ENCODE results near the gene NBEAL1.
"Not testable (repeated sequence)": the region's sequence is repeated elsewhere in the genome, so short reads cannot be mapped to it uniquely, and the experiment has no call there.

NBEAL1 gene

DNA sequence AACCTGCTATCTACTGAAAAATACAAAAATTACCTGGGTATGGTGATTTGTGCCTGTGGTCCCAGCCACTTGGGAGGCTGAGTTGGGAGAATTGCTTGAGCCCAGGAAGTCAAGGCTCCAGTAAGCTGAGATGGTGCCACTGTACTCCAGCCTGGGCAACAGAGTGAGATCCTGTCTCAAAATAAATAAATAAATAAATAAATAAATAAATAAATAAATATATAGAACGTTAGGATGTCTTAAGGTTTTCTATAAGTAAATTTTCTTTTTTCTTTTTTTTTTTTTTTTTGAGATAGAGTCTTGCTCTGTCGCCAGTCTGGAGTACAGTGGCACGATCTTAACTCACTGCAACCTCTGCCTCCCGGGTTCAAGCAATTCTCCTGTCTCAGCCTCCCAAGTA is 95.8 kb downstream of the NBEAL1 start:
- DNase-seq (ENCODE audit: low read depth in 2 of 2), result not testable (repeated sequence)

DNA sequence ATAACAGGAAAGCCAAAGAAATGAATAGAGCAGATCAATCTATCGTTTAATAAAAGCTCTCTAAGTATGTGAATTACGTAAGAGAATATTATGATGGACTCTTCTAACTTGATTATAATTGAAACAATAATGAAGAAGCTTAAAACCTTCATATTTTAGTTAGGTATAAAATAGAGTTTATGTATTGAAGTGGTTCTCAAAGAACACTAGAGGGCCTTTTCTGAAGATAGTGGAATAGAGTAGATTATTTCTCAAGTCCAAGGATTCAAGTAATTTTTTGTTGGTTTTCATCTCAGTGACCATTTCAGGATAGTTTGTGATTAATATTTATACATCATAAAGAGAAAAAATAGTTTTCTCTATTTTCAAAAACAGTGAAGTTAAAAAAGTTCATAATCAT is 97.7 kb downstream of the NBEAL1 start:
- no peak for DNase-seq (ENCODE audit: low read depth in 2 of 2)

DNA sequence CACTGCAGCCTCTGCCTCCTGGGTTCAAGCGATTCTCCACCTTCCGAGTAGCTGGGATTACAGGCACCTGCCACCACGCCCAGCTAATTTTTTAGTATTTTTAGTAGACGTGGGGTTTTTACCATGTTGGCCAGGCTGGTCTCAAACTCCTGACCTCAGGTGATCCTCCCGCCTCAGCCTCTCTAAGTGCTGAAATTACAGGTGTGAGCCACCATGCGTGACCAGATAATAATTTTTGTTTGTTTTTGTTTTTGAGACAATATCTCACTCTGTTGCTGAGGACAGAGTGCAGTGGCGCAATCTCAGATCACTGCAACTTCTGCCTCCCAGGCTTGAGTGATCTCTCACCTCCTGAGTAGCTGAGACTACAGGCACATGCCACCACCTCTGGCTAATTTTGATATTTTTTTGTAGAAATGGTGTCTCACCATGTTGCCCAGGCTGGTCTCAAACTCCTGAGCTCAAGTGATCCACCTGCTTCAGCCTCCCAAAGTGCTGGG is 100.6 kb downstream of the NBEAL1 start:
- not testable (repeated sequence) for DNase-seq (ENCODE audit: low read depth in 2 of 2)

DNA sequence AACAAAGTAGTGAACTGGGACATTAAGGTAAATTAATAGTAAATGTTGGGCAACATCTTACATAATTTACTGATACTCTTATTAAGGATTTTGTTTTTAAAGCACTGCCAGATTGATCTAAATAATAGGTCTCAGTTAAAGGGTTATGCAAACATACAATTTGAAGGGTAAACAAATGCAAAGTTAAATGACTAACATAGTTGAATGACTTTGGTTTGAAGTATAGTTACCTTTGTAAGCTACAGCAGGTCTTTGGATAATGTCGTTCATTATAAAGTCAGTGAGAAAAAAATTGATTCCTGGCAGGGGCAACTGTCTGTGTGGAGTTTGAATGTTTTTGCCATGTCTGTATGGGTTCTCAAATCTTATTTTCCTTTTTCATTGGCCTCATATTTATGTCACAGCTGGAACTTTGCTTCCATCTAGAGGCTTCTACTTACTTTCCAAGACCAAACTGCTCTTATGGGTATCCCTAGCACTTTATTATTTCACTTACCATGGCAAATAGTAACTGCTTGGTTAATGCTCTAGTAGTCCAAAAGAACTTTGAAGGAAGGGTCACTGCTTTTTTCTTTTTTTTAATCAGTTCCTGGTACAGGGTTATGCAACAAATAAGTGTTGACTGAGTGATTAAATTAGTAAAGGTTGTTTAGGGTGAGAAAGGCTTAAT is 107.8 kb downstream of the NBEAL1 start:
- DNase-seq (ENCODE audit: low read depth in 2 of 2), result no peak

GRCh38 chr2:203126996-203127395 is 112.3 kb downstream of the NBEAL1 start:
- no peak for DNase-seq (ENCODE audit: low read depth in 2 of 2)

DNA sequence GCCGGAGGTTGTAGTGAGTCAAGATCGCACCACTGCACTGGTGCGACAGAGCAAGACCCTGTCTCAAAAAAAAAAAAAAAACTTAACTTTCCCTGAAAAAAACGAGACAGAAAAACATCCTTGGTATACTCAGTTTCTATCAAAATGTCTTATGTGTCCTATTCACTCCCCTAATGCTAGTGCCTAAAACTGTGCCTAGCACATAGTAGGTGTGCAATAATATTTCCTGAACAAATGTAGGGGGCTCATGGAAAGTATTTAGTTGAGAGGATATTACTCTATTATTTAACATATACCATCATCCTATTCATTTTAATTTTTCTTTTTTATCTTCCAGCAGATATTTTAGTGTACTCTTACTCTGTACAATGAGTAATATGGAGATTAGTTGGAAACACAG is 120.4 kb downstream of the NBEAL1 start:
- no peak for DNase-seq (ENCODE audit: low read depth in 2 of 2)

GRCh38 chr2:203143391-203143790 is 128.7 kb downstream of the NBEAL1 start:
- DNase-seq (ENCODE audit: low read depth in 2 of 2), result no peak

- DNase-seq (ENCODE audit: low read depth in 2 of 2), result no peak
Observed at GRCh38 chr2:203149194-203149593, 134.5 kb downstream of the NBEAL1 start.

DNA sequence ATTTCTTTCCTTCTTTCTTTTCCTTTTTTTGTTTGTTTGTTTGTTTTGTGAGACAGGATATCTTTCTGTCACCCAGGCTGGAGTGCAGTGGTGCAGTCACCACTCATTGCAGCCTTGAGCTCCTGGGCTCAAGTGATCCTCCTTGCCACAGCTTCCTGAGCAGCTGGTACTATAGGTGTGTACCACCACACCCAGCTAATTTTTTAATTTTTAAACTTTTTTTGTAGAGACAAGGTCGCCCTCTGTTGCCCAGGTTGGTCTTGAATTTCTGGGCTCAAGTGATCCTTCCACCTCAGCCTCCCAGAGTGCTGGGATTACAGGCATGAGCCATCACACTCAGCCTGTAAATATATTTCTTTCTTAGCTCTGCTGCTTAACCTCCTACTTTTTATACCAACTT is 140.7 kb downstream of the NBEAL1 start:
- DNase-seq (ENCODE audit: low read depth in 2 of 2), result no peak

GRCh38 chr2:203162722-203163121 is 148.0 kb downstream of the NBEAL1 start:
- DNase-seq (ENCODE audit: low read depth in 2 of 2), result not testable (repeated sequence)

DNA sequence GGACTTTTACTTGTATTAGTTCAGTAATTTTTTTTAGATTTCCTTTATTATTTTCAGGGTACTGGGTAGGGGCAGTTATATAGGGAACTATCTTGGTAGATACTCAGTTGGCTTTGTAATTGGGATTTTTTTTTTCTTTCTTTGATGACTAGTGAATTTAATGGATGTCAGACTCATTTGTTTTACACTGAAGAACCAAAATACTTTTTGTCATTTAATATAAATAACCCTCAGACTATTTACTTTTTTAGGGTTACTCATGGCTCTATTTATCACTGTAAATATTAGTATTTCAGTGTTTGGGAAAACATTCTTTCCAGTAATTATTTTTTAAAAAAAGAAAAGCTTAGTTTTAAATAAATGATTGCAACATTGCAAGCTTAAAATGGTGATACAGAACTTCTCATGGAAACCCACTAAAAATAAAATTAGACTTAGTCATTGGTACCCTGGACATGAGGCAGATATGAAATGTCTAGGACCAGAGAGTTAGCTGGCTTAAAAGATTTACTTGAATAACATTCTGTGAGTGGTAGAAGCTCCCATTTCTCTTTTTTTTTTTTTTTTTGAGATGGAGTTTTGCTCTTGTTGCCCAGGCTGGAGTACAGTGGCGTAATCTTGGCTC is 149.7 kb downstream of the NBEAL1 start:
- no peak for DNase-seq (ENCODE audit: low read depth in 2 of 2)

- no peak for DNase-seq (ENCODE audit: low read depth in 2 of 2)
Observed at GRCh38 chr2:203167751-203168150, 153.1 kb downstream of the NBEAL1 start.

DNA sequence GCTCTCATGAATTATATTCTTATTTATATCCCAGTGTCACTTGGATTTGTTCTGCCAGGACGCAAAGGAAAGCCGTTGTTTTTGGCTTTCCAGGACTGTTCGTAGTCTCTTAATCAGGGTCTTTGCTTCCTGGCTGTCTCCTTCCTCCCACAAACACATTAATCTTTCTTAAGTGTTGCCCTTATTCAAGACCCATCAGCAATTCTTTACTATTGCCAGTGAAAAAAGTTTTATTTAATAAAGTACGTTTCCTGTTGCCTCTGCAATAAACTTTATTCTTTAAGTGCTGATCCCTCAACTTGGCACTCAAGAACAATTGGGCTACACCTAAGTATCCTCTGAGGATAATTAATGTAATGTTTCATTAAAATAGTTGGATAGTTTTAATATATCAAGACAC is 155.8 kb downstream of the NBEAL1 start:
- no peak for DNase-seq (ENCODE audit: low read depth in 2 of 2)

- no peak for DNase-seq (ENCODE audit: low read depth in 2 of 2)
Observed at GRCh38 chr2:203175371-203175770, 160.7 kb downstream of the NBEAL1 start.

- no peak for DNase-seq (ENCODE audit: low read depth in 2 of 2)
Observed at GRCh38 chr2:203177361-203177760, 162.7 kb downstream of the NBEAL1 start.

DNA sequence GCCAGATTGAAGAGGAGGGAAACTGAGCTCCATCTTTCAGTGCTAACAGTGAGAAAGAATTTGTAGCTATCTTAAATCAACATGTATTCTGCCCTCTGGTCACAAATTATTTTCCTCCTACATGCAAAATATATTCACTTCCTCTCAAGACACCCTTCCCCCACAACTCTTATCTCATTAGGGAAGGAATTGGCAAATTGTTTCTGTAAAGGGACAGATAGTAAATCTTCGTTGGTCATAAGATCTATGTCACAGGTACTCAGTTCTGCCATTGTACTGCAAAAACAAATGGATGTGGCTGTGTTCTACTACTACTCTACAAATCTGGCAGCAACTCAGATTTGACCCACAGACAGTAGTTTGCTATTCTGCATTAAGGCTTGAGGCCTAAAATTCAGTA is 171.2 kb downstream of the NBEAL1 start:
- DNase-seq (ENCODE audit: low read depth in 2 of 2), result no peak

DNA sequence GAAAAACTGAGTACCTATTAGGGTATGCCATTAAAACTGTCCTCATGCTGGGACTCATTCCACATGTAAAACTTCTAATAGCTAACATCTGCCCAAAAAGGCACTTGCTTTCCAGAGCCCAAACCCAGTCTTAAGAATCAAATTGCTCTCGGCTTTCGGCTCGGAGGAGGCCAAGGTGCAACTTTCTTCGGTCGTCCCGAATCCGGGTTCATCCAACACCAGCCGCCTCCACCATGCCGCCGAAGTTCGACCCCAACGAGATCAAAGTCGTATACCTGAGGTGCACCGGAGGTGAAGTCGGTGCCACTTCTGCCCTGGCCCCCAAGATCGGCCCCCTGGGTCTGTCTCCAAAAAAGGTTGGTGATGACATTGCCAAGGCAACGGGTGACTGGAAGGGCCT is 175.9 kb downstream of the NBEAL1 start:
- not testable (repeated sequence) for DNase-seq (ENCODE audit: low read depth in 2 of 2)

- DNase-seq (ENCODE audit: low read depth in 2 of 2), result not testable (repeated sequence)
Observed at GRCh38 chr2:203191026-203191425, 176.4 kb downstream of the NBEAL1 start.

DNA sequence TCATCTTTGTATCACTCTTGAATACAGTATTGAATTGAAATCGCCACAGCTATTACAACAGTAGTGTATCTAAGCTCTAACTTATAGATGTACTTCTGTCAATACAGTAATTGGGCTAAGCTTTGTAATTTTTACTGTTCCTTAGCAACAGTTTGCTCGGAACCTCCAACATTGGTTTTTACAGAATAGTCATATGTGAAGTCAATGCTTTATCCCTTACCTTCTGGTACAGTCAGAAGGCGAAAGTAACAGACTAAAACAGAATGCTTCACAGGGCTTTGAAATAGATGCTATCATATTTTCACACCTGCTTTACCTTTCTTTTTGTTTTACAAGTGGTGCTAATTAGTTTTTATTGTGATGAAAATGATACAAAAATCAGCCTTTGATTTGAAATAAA is 177.3 kb downstream of the NBEAL1 start:
- DNase-seq (ENCODE audit: low read depth in 2 of 2), result no peak

DNA sequence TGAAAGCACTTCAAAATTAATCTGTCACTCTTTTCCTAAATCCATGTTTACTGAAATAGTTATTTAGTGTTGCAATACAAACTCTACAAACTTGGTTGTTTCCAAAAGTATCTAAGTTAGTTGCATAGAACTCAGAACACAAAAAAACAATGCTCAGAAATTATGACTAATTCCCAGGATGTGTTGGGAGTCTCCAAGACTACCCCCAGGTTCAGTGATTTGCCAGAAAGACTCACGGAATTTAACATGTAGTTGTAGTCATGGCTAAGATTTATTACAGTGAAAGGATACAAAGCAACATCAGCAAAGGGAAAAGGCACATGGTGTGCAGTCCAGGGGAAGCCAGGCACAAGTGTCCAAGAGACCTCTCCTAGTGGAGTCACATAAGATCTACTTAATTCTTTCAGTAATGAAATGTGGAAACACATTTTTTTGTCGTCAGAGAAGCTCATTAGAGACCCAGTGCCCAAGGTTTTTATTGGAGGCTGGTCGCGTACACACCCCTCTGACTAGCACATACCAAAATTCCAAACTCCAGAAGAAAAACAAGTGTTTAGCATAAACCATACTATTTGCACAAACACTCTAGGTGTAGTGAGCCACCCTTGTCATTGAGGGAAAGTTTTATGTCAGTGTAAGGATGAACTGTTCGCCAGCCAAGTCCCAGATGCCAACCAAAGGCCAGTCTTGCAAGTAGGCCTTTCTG is 180.8 kb downstream of the NBEAL1 start:
- no peak for DNase-seq (ENCODE audit: low read depth in 2 of 2)

GRCh38 chr2:203200866-203201265 is 186.2 kb downstream of the NBEAL1 start:
- no peak for DNase-seq (ENCODE audit: low read depth in 2 of 2)

DNA sequence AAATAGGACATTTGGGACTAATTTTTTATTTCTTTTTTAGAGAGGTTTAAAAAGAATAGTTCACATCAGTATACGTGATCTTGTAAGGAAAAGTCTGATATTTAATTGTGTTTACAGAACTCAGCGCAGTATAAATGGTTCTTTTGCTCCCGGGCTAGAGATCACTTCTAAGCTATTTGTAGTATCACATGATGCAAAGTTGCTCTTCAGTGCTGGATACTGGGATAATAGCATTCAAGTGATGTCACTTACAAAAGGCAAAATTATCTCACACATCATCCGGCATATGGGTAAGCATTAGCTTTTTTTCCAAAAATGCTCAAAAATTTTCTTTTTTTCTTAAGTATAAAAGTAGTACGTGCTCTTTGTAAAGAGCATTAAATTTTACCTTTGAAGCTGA is 186.8 kb downstream of the NBEAL1 start:
- DNase-seq (ENCODE audit: low read depth in 2 of 2), result no peak

- no peak for DNase-seq (ENCODE audit: low read depth in 2 of 2)
Observed at GRCh38 chr2:203209538-203209937, 194.9 kb downstream of the NBEAL1 start.
